GM18520 (cell line): ENCODE results near the gene DMPK.

Experiments
- ATAC-seq: cut with Tn5 transposase; IDR thresholded peaks from one replicate; pipeline ENCODE4 v1.9.1; 2021; ENCODE audit not compliant: unreplicated experiment

DMPK gene

GRCh38 chr19:45786533-45786894 is 4.2 kb upstream of the DMPK start:
- no peak for ATAC-seq

GRCh38 chr19:45785781-45786532 is 3.7 kb upstream of the DMPK start:
- ATAC-seq = no peak

- ATAC-seq = no peak
These were observed 2.8 kb upstream of the DMPK start for GRCh38 chr19:45785097-45785496.

- no peak for ATAC-seq
These were observed 1.8 kb upstream of the DMPK start for GRCh38 chr19:45784096-45784495.

GRCh38 chr19:45782820-45783785 is 813 bp upstream of the DMPK start:
- ATAC-seq = no peak

GRCh38 chr19:45781214-45782161 is 802 bp downstream of the DMPK start:
- no peak for ATAC-seq

- no peak for ATAC-seq
These were observed 1.7 kb downstream of the DMPK start for GRCh38 chr19:45780448-45781213.

GRCh38 chr19:45780146-45780447 is 2.2 kb downstream of the DMPK start:
- ATAC-seq = no peak

- peak; percentile 49 for ATAC-seq
These were observed 2.8 kb downstream of the DMPK start for GRCh38 chr19:45779231-45780145.

- no peak for ATAC-seq
These were observed 4.2 kb downstream of the DMPK start for GRCh38 chr19:45778010-45778661.

- no peak for ATAC-seq
These were observed 4.8 kb downstream of the DMPK start for GRCh38 chr19:45777395-45777961.

GRCh38 chr19:45774765-45775164 is 7.5 kb downstream of the DMPK start:
- no peak for ATAC-seq

- no peak for ATAC-seq
These were observed 8.9 kb downstream of the DMPK start for GRCh38 chr19:45773384-45773783.

GRCh38 chr19:45772912-45773311 is 9.4 kb downstream of the DMPK start:
- ATAC-seq = no peak

- ATAC-seq = no peak
These were observed 10.0 kb downstream of the DMPK start for GRCh38 chr19:45772130-45772840.

- ATAC-seq = no peak
These were observed 10.9 kb downstream of the DMPK start for GRCh38 chr19:45771311-45771933.
